Neuron (in vitro differentiated cells): ENCODE results near the gene SLIT3.

Experiments
- H2AFZ ChIP-seq: one replicate; pipeline ENCODE4 v1.6.1; 2013; ENCODE audit warnings: low read depth, mild to moderate bottlenecking, inconsistent platforms, low read length, moderate library complexity
- H3K27me3 ChIP-seq: one replicate; pipeline ENCODE4 v1.6.1; 2013; ENCODE audit warnings: low read length; ENCODE audit not compliant: insufficient read depth
- H3K36me3 ChIP-seq: one replicate; pipeline ENCODE4 v1.6.1; 2013; ENCODE audit warnings: low read length; ENCODE audit not compliant: insufficient read depth
- H3K4me1 ChIP-seq: one replicate; pipeline ENCODE4 v1.6.1; 2013; ENCODE audit warnings: low read length; ENCODE audit not compliant: insufficient read depth
- H3K4me3 ChIP-seq: 2 replicates; pipeline ENCODE4 v1.5.1; 2013; ENCODE audit warnings: mild to moderate bottlenecking, low read length, moderate library complexity
- H3K9me3 ChIP-seq: one replicate; pipeline ENCODE4 v1.6.1; 2013; ENCODE audit warnings: low read length

The SLIT3 gene

DNA sequence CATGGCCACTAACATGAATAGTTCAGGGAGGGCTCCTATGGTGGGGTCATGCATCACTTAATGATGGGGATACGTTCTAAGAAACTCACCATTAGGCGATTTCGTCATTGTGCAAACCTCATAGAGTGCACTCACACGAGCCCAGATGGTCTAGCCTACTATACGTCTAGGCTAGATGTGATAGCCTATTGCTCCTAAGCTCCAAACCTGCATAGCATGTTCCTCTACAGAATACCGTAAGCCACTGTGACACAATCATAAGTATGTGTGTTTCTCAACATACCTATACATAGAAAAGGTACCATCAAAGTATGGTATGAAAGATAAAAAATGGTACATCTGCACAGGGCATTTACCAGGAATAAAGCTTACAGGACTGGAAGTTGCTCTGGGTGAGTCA is 6.3 kb downstream of the SLIT3 start:
- H3K27me3 ChIP-seq: peaks cover 30% of the 10 kb centered on the region

DNA sequence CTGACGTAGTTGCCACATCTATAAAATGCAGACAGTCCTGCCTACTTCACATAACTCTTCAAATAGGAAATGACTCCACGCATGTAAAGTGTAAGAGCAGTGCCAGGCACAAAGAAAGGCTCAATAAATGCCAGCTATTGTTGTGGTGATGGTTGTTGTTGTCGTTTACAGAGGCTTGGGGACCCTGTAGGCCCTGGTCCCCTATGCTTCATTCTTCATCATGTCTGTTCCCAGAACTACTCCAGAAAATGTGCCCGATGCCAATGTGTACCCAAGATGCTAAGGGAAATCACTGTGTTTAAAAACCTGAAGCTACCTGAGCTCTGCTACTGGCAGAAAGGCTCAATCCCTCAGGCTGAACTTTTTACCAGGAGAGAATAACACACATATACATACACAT is 9.1 kb downstream of the SLIT3 start:
- H3K27me3 ChIP-seq: peaks cover 5% of the 10 kb centered on the region
- no peaks in the 10 kb centered on the region for H3K9me3 ChIP-seq
- H2AFZ ChIP-seq: no peak overlapping the region
- H3K36me3 ChIP-seq: no peaks in the 10 kb centered on the region
- H3K4me1 ChIP-seq: no peaks in the 10 kb centered on the region
- H3K4me3 ChIP-seq: no peak overlapping the region

More for the DNA sequence above, 6.3 kb downstream of the SLIT3 start:
- Histone ChIP-seq H3K4me3 (no peak overlapping the region), H3K9me3 (no peaks in the 10 kb centered on the region), H3K36me3 (no peaks in the 10 kb centered on the region), H2AFZ (no peak overlapping the region), H3K4me1 (no peaks in the 10 kb centered on the region)

DNA sequence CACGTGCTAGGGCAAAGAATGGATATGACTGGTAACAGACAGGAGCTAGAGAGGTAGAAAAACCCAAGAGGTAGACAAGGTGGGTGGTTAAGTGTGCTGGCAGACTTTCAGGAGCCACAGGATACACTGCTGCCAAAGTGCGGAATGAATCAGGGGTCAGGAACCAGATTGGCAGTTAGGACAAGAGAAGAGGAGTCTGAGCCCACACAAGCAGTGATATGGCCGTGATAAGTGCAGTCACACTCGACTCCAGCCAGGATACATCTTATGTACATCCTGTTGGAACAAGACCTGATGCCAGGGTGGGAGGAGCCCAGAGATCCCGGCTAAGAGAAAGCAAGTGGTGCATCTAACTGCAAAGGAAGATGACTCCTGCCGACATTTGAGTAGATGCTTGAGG is 10.0 kb downstream of the SLIT3 start:
- Histone ChIP-seq H3K4me3 (no peak overlapping the region), H3K9me3 (no peaks in the 10 kb centered on the region), H3K36me3 (no peaks in the 10 kb centered on the region), H3K27me3 (no peaks in the 10 kb centered on the region), H2AFZ (no peak overlapping the region), H3K4me1 (no peaks in the 10 kb centered on the region)

DNA sequence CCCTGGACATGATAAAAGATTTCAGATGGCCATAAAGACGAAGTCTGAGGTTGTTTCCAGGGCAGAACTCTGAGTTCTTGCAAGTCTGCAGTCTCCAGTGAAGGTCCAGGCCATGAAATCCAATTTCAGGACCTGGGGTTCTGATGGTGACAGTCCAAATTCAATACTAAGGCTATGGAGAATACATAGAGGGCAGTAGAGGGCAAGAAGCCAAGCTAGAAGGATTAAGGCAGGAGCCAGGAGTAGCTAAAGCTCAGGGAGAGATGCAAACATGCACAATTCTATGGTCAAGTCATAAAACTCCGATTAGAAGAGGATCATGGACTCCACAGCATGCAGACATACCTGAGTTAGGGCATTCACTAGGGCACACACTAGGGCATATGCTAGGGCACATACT is 11.4 kb downstream of the SLIT3 start:
- Histone ChIP-seq H3K4me3 (no peak overlapping the region), H3K9me3 (no peaks in the 10 kb centered on the region), H3K27me3 (no peaks in the 10 kb centered on the region), H3K36me3 (no peaks in the 10 kb centered on the region), H3K4me1 (no peaks in the 10 kb centered on the region), H2AFZ (no peak overlapping the region)

DNA sequence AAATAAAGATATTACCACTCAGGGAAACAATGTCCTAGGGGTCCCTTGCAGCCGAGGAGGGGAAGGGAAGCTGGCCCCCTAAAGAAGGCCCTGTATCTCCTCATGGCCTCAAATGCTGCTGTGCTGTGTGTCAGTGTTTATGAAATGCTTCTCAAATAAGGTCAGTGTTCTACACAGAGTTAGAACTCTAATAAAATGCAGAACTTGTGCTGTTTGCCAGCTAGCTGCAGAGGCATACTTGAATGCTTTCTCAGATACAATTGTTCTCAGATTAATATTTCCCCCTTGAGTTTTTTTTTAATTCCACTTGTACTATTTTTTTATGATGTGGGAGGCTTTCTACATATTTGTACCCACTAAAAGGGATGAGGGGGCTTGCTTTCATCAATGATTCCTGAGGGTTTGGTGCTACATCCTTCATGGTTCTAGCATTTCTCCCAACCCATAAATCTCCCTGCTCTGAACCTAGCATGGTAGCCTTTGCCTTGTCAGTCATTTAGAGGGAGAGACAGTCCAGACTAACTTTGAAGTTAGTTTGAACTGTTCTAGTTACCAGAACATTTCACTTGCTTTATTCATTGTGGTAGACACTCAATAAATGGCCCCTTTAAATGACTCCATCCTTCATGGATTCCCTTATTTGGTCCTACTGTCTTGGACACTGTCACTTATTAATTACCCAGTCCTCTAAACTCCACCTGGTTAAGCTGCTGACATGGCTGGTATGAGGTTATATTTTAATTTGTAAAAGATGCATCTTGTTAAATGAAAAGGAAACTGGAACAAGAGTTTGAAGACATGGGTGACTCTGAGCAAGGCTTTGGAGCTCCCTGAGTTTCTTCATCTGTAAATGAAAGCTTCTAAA is 12.6 kb downstream of the SLIT3 start:
- Histone ChIP-seq H2AFZ (no peak overlapping the region), H3K27me3 (no peaks in the 10 kb centered on the region), H3K4me1 (no peaks in the 10 kb centered on the region), H3K4me3 (no peak overlapping the region), H3K9me3 (no peaks in the 10 kb centered on the region), H3K36me3 (no peaks in the 10 kb centered on the region)

DNA sequence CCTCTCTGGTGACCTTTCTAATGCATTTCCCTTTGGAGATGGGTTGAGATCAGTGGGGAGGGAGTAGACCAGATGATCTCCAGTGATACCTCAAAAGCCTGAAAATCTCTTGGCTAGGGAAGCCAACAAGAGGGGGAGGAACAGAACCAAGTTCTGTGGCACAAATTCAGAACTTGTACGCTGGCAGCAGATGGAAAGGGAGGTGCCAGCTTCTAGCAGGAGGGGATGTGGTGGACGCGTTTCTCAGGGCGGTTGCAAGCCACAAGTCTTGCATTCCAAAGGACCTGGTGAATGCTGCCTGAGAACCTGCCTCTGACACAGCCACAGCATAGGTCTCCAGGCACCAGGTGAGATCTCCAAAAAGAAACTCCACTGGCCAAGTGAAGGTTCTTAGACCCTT is 13.4 kb downstream of the SLIT3 start:
- Histone ChIP-seq H3K4me1 (no peaks in the 10 kb centered on the region), H3K9me3 (no peaks in the 10 kb centered on the region), H3K36me3 (no peaks in the 10 kb centered on the region), H2AFZ (no peak overlapping the region), H3K27me3 (no peaks in the 10 kb centered on the region), H3K4me3 (no peak overlapping the region)

DNA sequence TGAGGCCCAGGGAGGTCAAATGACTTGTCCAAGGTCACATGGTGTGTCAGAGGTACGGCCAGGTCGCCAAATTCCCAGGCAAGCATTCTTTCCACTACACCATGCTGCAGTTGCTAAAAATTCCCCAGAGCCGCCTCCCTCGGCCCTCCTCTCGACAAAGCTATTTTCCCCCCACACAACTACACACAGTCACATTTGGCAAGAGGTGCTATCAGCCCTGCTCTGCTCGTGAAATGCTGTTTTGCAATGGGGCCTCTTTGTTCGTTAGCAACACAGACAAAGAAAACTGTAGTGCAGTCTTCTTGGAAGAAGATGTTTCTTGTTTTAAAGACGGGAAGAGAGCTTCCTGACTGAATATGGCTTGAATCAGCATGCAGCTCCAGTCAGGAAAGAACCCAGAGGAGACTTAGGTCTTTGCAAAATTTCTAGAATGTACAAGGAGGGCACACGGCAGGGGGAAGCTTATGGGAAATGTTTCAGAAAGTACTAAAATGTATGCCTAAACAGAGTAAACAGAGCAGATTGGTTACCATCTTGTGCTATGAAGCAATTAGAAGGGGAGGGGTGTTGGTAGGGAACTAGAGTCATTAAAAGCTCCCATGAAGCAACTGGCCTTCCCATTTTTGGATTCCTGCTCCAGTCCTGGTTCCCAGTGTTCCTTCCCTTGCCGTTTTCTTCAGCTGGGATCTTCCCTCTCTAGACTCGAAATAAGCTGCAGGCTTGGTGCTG is 14.2 kb downstream of the SLIT3 start:
- Histone ChIP-seq H3K4me3 (no peak overlapping the region), H3K27me3 (no peaks in the 10 kb centered on the region), H3K9me3 (no peaks in the 10 kb centered on the region)

DNA sequence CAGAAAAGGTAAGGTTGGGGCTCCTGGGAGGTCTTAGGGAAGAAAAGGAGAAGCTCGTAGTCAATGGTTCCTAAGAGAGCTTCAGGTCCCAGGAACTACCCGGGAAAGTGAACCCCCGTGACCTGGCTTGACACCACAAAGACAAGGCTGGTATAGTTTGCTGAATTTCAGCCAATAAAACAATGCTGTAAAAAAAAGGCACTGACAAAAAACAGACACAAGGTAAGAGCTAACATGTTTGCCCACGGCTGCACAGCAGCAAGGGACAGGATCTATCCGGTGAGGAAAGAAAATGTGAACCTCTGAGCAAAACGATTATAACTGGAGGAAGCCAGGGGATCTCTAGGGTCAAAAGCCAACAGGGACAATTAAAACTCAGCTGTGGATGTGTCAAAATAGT is 17.1 kb downstream of the SLIT3 start:
- Histone ChIP-seq H3K4me3 (no peak overlapping the region), H3K4me1 (no peaks in the 10 kb centered on the region), H3K36me3 (no peaks in the 10 kb centered on the region), H3K27me3 (no peaks in the 10 kb centered on the region), H2AFZ (no peak overlapping the region), H3K9me3 (no peaks in the 10 kb centered on the region)

More for the DNA sequence above, 14.2 kb downstream of the SLIT3 start:
- Histone ChIP-seq H3K36me3 (no peaks in the 10 kb centered on the region), H3K4me1 (no peaks in the 10 kb centered on the region), H2AFZ (no peak overlapping the region)

DNA sequence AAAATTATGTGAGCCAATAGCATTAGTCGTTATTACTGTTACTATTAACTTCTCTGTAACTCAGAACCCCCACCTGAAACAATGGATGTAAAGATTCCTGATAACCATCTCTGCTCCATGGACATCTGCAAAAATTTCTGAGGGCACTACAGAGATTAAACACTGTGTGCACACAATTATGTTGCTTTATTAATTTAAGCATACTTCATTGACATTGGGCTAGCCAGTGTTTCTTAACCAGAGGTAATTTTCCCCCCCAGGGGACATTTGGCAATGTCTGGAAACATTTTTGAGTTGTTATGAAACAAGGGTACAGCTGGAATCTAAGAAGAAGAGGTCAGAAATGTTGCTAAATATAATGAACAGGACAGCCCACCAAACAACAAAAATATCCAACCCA is 19.3 kb downstream of the SLIT3 start:
- no peak overlapping the region for H2AFZ ChIP-seq
- no peaks in the 10 kb centered on the region for H3K36me3 ChIP-seq
- H3K9me3 ChIP-seq: no peaks in the 10 kb centered on the region
- H3K4me1 ChIP-seq: no peaks in the 10 kb centered on the region
- no peak overlapping the region for H3K4me3 ChIP-seq
- no peaks in the 10 kb centered on the region for H3K27me3 ChIP-seq

DNA sequence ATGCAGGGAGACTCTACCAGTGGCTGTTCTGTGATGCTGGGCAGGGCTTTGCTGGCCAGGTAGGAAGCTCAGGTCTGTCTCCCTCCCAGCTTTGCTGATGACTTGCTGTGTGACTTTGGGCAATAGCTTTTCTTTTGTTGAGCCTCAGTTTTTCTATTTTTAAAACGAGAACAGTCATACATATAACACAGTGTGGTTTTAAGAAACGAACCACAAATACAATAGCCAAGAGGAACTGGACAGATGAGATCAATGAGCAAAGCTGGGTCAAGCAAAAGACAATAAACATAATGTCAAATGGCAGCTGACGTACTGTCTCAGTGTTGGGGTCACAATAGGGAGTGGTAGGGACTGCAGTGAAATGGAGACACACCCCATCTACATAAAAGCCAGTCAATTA is 20.2 kb downstream of the SLIT3 start:
- Histone ChIP-seq H3K4me3 (no peak overlapping the region), H3K36me3 (no peaks in the 10 kb centered on the region), H3K4me1 (no peaks in the 10 kb centered on the region), H3K27me3 (no peaks in the 10 kb centered on the region), H3K9me3 (no peaks in the 10 kb centered on the region), H2AFZ (no peak overlapping the region)

DNA sequence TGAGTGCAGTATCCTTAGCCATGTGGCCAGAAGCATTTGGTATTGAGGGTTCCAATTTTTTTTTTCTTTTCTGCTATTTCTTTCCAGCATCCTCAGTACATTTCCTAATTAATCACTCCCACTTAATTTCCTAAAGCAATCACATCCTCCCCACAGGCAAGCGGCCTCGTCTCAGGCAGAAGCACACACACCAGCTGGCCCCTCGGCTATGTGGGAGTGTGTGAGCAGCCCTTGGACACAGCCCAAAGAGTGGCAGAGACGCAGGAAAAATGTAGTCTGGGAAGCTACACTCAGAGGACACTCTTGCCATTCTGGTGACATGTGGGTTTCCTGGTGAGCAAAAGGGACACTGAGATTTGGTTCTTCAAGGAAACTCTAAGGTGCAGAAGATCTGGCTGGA is 20.7 kb downstream of the SLIT3 start:
- Histone ChIP-seq H3K36me3 (no peaks in the 10 kb centered on the region), H3K4me3 (no peak overlapping the region), H3K4me1 (no peaks in the 10 kb centered on the region), H3K9me3 (no peaks in the 10 kb centered on the region), H3K27me3 (no peaks in the 10 kb centered on the region), H2AFZ (no peak overlapping the region)

DNA sequence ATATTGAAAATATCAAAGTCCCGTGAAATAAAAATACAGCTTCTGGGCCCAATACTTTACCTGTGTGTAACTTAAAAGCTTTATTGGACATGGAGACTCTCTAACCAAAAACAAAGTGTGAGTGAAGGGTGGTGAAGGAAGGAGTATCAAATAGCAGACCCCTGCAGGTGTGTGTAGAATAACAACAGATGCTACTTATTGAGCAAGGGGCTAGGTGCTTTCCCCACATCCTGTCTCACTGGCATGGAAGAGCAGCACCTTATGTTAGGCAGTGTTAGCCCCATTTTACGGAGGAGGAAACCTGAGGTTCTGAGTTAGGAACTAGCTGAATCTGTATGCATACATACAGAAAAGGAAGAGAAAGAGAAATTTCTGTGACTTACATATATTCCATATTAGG is 21.8 kb downstream of the SLIT3 start:
- no peaks in the 10 kb centered on the region for H3K27me3 ChIP-seq
- H2AFZ ChIP-seq: no peak overlapping the region
- H3K9me3 ChIP-seq: no peaks in the 10 kb centered on the region
- no peaks in the 10 kb centered on the region for H3K4me1 ChIP-seq
- no peaks in the 10 kb centered on the region for H3K36me3 ChIP-seq
- H3K4me3 ChIP-seq: no peak overlapping the region

DNA sequence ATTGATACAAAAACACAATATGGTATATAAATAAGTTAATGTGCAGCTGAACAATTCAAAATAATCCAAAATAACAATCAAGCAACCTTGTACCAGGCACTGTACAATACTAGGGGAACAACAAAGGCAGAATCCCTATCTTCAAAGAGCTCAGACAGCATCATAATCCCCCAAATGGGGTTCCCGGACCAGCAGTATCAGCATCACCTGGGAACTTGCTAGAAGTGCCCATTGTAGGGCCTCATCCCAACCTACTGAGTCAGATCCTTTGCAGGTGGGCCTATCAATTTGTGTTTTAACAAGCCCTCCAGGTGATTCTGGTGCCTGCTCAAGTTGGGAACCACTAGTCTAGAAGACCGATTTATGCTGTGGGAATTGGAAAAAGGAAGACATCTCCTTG is 27.1 kb downstream of the SLIT3 start:
- Histone ChIP-seq H3K36me3 (no peaks in the 10 kb centered on the region), H2AFZ (no peak overlapping the region), H3K9me3 (no peaks in the 10 kb centered on the region), H3K4me1 (no peaks in the 10 kb centered on the region), H3K27me3 (no peaks in the 10 kb centered on the region), H3K4me3 (no peak overlapping the region)
